Measurements from ENCODE around the gene SYF2. TPM values are rescaled to one million over a fixed set of nuclear protein-coding genes. Genes with fewer than 3 reads are reported as not detected.
A peak's percentile ranks its signal among the peaks of the same experiment; 100 is the strongest.

SYF2 gene
- total and polyA plus RNA-seq, 2 donors (not counting 1 experiment from before 2014, with no cell fraction given): 41.6 to 42.4 TPM

- H3K27me3 ChIP-seq (ENCODE audit: control insufficient read depth, insufficient read depth, low read length): peaks cover 12% of the 10 kb centered on the region
Observed at GRCh38 chr1:25195835-25196234, 36.5 kb downstream of the SYF2 start.

GRCh38 chr1:25194572-25195020 lies 37.7 kb downstream of the SYF2 start:
- peak in 1 of 2 donors; percentile 16 for DNase-seq (ENCODE audit: low read depth in 2 of 2)
- Histone ChIP-seq H2AFZ (ENCODE audit: low read length) (no peak overlapping the region), H3K4me1 (ENCODE audit: control insufficient read depth, extremely low read depth, insufficient read depth, low read length) (no peaks in the 10 kb centered on the region), H3K27ac (ENCODE audit: insufficient read depth, low read length) (no peak overlapping the region), H3K9me3 (ENCODE audit: control insufficient read depth, insufficient read depth, low read depth, low read length) (no peaks in the 10 kb centered on the region), H3K36me3 (ENCODE audit: control insufficient read depth, insufficient read depth, low read length) (no peaks in the 10 kb centered on the region), H3K4me3 (replicated peaks in 1 of 4; ENCODE audit: control extremely low read depth in 1 of 4, insufficient read depth in 1 of 4, low read depth in 3 of 4, low read length in 4 of 4) (no peak overlapping the region), H3K27me3 (ENCODE audit: control insufficient read depth, insufficient read depth, low read length) (peaks cover 4% of the 10 kb centered on the region), H4K20me1 (ENCODE audit: control insufficient read depth, extremely low read depth, insufficient read depth, low read length) (no peaks in the 10 kb centered on the region), H3K4me2 (ENCODE audit: extremely low read depth, insufficient read depth, low read length) (no peak overlapping the region), H3K9ac (ENCODE audit: insufficient read depth, low read length) (no peak overlapping the region), H3K79me2 (ENCODE audit: control insufficient read depth, insufficient read depth, low read length) (no peaks in the 10 kb centered on the region)
- TF ChIP-seq CTCF (conservative IDR thresholded peaks at IDR 0.05 in 1 of 2, IDR thresholded peaks at IDR 0.05 in 1 of 2; ENCODE audit: low read depth in 1 of 2, low read length in 2 of 2) (no peak), EZH2 (IDR thresholded peaks at IDR 0.05; ENCODE audit: low read length, missing control alignments) (no peak)

More at GRCh38 chr1:25195835-25196234, 36.5 kb downstream of the SYF2 start:
- Histone ChIP-seq H3K27ac (ENCODE audit: insufficient read depth, low read length) (no peak overlapping the region), H2AFZ (ENCODE audit: low read length) (no peak overlapping the region), H3K4me2 (ENCODE audit: extremely low read depth, insufficient read depth, low read length) (no peak overlapping the region), H3K9ac (ENCODE audit: insufficient read depth, low read length) (no peak overlapping the region), H3K9me3 (ENCODE audit: control insufficient read depth, insufficient read depth, low read depth, low read length) (no peaks in the 10 kb centered on the region), H4K20me1 (ENCODE audit: control insufficient read depth, extremely low read depth, insufficient read depth, low read length) (no peaks in the 10 kb centered on the region), H3K4me1 (ENCODE audit: control insufficient read depth, extremely low read depth, insufficient read depth, low read length) (no peaks in the 10 kb centered on the region), H3K79me2 (ENCODE audit: control insufficient read depth, insufficient read depth, low read length) (no peaks in the 10 kb centered on the region), H3K4me3 (replicated peaks in 1 of 4; ENCODE audit: control extremely low read depth in 1 of 4, insufficient read depth in 1 of 4, low read depth in 3 of 4, low read length in 4 of 4) (no peak overlapping the region), H3K36me3 (ENCODE audit: control insufficient read depth, insufficient read depth, low read length) (no peaks in the 10 kb centered on the region)
- TF ChIP-seq CTCF (conservative IDR thresholded peaks at IDR 0.05 in 1 of 2, IDR thresholded peaks at IDR 0.05 in 1 of 2; ENCODE audit: low read depth in 1 of 2, low read length in 2 of 2) (no peak), EZH2 (IDR thresholded peaks at IDR 0.05; ENCODE audit: low read length, missing control alignments) (no peak)
- no peak for DNase-seq (ENCODE audit: low read depth in 2 of 2)

GRCh38 chr1:25194054-25194453 lies 38.2 kb downstream of the SYF2 start:
- H3K4me1 ChIP-seq (ENCODE audit: control insufficient read depth, extremely low read depth, insufficient read depth, low read length): no peaks in the 10 kb centered on the region
- H3K4me3 ChIP-seq (replicated peaks in 1 of 4; ENCODE audit: control extremely low read depth in 1 of 4, insufficient read depth in 1 of 4, low read depth in 3 of 4, low read length in 4 of 4): no peak overlapping the region
- H3K27ac ChIP-seq (ENCODE audit: insufficient read depth, low read length): no peak overlapping the region
- H3K36me3 ChIP-seq (ENCODE audit: control insufficient read depth, insufficient read depth, low read length): no peaks in the 10 kb centered on the region
- H2AFZ ChIP-seq (ENCODE audit: low read length): no peak overlapping the region
- no peak overlapping the region for H3K9ac ChIP-seq (ENCODE audit: insufficient read depth, low read length)
- no peak overlapping the region for H3K4me2 ChIP-seq (ENCODE audit: extremely low read depth, insufficient read depth, low read length)
- H3K9me3 ChIP-seq (ENCODE audit: control insufficient read depth, insufficient read depth, low read depth, low read length): no peaks in the 10 kb centered on the region
- H3K27me3 ChIP-seq (ENCODE audit: control insufficient read depth, insufficient read depth, low read length): peaks cover under 1% of the 10 kb centered on the region
- TF ChIP-seq CTCF (conservative IDR thresholded peaks at IDR 0.05 in 1 of 2, IDR thresholded peaks at IDR 0.05 in 1 of 2; ENCODE audit: low read depth in 1 of 2, low read length in 2 of 2) (no peak), EZH2 (IDR thresholded peaks at IDR 0.05; ENCODE audit: low read length, missing control alignments) (no peak)
- no peaks in the 10 kb centered on the region for H4K20me1 ChIP-seq (ENCODE audit: control insufficient read depth, extremely low read depth, insufficient read depth, low read length)
- DNase-seq (ENCODE audit: low read depth in 2 of 2): no peak
- H3K79me2 ChIP-seq (ENCODE audit: control insufficient read depth, insufficient read depth, low read length): no peaks in the 10 kb centered on the region
